Activated CD4-positive, CD25-positive, alpha-beta regulatory T cell treated with anti-CD3 and anti-CD28 coated beads, Interleukin-2, amount 50 U/mL, for 72 hours (primary cell): ENCODE results near the gene EIF3CL.
"Not testable (repeated sequence)": the region's sequence is repeated elsewhere in the genome, so short reads cannot be mapped to it uniquely, and the experiment has no call there.

Source experiments
- DNase-seq: peaks from one replicate; pipeline ENCODE4 v3.0.0; 2021

The EIF3CL gene

GRCh38 chr16:28338230-28338629, 65.4 kb downstream of the EIF3CL start:
- DNase-seq, result not testable (repeated sequence)

- not testable (repeated sequence) for DNase-seq
Observed at GRCh38 chr16:28336940-28337710, 66.5 kb downstream of the EIF3CL start.

- not testable (repeated sequence) for DNase-seq
Observed at GRCh38 chr16:28335678-28336077, 68.0 kb downstream of the EIF3CL start.

DNA sequence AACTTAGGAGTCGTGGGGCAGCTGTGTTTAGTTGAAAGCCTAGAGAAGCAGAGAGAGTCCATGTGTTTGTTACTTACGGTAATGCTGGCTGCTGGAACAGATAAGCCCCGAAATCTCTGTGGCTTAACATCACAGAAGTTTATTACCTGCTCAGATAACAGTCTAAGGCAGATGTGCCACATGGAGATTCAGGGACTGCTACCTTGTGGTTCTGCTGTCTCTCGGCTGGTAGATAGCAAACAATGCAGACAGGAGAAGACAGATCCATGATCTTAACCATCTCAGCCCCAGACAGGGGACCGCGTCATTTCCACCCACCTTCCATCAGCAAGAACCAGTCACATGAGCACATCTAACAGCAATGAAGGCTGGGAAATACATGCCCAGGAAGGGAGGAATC, 71.0 kb downstream of the EIF3CL start:
- not testable (repeated sequence) for DNase-seq

- not testable (repeated sequence) for DNase-seq
Observed at GRCh38 chr16:28330981-28331380, 72.7 kb downstream of the EIF3CL start.

DNA sequence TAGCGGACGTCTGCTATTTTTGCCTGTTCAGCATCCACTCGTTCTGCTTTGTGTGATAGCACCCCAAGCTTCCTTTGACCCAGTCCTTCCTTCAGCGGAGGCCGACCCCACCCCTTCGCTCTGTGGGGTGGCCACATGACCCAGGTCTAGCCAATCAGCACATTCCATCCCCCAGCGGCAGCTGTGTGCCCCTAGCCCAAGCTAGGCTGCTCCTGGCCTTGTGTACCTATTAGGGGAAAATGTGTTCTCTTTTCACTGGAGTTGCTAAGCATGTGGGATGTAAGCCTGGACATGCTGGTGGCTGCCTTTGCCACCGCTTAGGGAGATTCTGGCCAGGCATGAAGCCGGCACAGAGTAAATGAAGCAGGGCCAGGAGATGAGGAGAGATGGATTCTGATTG, 73.4 kb downstream of the EIF3CL start:
- DNase-seq, result not testable (repeated sequence)
